A549 treated with CORT108297 at 1 μM for 4 hours (cell line): Measurements from ENCODE around the gene CSKMT. TPM values are rescaled to one million over a fixed set of nuclear protein-coding genes. Genes with fewer than 3 reads are reported as not detected.

Source experiments
- total RNA-seq: library from RNA; stranded (reverse); fragments of 200-300 nt; extraction: Qiagen RNA extraction; gene quantifications from 5 replicates; pipeline ENCODE4 v1.2.3, GENCODE V29; 2022

CSKMT gene, protein sequence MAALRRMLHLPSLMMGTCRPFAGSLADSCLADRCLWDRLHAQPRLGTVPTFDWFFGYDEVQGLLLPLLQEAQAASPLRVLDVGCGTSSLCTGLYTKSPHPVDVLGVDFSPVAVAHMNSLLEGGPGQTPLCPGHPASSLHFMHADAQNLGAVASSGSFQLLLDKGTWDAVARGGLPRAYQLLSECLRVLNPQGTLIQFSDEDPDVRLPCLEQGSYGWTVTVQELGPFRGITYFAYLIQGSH
- total RNA-seq: 10.5 to 19.1 TPM (median 16.3 TPM) in 5 replicates

DNA sequence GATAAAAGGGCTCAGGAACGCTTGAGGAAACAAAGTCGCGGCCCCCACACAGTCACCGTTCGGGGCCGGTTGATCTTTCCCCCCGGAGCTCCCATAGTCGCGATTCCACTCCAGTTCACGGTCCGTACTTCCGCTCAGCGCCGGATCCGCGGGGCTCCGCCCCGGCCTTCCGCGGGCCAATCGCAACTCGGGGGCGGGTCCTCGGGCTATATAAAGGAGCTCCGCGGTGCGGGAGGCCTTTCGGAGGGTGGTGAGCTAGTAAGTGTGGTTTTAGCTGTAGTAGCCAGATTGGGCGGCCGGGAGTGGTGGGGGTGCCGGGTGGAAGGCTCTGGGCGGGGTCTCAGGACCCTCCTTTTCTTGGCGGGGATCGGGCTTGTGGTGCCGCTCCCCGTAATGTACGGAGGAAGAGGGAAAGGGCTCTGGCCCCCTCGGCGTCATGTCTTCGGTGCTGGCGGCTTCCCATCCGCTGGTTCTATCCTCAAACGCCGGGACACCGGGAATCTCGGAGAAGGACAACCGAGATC is at the start of gene CSKMT, which contains the start of gene C11orf98:
Gene CSKMT, plus strand, starts transcription at position 238 of the 524 bp plus-strand sequence. CDS start 568 bp downstream, outside the sequence.
Gene C11orf98, minus strand, starts transcription at position 136 of the 524 bp plus-strand sequence. Its CDS starts 41 bp downstream, at position 95.

DNA sequence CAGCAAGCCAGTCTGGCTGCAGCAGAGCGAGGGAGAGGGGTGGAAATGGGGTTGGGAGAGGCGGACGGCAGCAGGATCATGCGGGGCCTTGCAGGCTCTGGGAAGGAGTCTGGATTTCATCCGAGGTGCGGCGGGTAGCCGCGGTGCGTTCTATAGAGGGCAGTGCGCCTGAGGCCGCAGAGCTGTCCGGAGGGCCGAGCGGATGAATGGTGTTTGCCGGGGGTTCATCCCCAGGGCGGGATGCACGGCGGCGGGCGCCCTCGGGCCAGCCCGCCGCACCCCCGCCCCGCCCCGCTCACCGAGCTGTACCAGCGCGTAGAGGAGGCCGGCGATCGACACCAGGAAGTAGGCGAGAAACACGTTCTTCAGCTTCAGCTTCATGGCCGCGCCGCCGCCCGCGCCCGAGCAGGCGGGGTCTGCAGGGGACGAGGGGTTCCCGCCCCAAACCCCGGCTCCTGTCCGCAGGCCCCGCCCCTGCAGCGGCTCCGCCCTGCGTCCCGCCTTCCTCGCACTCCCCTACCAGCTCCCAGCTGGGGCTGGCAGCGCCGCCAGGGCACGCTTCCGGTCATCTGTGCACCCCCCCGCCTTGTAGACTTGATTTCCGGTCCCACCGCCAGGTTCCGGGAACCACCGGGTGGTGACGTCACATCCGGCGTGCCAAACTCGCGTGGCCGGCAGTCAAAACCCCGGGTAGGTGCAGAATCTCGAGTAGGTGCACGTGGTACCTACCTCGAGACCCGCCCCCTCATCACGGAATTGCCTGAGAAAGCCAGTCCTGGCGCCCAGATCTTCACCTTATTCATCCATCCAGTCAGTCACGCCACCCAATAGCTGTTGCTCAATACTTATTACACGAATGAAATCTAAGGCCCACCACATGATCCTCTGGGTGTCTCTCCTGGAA is 43.3 kb upstream of the CSKMT start, which contains the start of gene B3GAT3:
Gene B3GAT3, minus strand, starts transcription at position 420 of the 904 bp plus-strand sequence. Its CDS starts 39 bp downstream, at position 381.

DNA sequence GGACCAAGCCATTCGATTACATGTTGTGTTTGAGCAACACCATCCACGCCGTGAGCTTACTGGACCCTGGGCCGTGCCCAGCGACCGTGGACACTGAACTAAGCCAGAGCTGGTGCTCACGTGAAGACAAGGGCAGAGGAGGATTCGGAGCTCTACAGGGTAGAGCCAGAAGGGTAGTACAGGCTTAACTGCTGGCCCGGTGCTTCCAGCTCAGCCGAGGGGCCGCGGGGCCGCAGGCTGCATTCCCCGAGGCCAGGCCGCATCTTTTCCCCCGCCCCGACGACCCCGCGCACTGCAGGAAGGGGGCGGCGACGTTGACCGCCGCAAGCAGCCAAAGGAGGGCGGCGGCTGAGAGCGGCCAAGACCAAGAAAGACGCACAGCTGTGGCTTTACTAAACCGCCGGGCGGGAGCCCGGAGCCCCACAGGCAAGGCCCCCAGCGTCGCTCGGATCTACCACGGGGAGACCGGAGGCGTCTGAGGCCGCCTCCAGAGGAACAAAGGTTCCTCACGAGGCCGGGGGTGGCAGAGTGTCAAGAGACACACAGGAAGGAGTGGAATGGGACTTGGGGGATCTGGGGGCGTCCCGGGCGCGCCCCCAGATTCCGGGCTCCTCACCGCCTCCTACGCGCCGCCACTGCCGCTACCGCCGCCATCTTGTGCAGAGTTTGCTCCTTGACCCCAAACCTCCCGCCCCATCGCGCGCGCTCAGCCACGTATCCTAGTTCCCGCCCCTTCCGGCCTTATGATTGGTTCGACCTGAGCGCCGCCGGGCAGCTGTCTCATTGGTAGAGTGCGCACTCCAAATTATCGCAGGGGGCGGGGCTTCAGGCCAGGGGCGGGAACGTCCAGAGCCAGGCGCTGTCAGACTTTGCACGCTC is 18.9 kb upstream of the CSKMT start, which contains the start of gene GANAB:
Gene GANAB, minus strand, starts transcription at position 668 of the 879 bp plus-strand sequence. Its CDS starts 14 bp downstream, at position 654.

GRCh38 chr11:62671608-62672389 is 6.7 kb downstream of the CSKMT start, which contains the start of the genes LBHD1 and UQCC3:
Gene LBHD1, minus strand, starts transcription at chr11:62672267. Its CDS starts 2,236 bp downstream, at chr11:62670031.
Gene UQCC3, plus strand, starts transcription at chr11:62671673. Its CDS starts 73 bp downstream, at chr11:62671746.

DNA sequence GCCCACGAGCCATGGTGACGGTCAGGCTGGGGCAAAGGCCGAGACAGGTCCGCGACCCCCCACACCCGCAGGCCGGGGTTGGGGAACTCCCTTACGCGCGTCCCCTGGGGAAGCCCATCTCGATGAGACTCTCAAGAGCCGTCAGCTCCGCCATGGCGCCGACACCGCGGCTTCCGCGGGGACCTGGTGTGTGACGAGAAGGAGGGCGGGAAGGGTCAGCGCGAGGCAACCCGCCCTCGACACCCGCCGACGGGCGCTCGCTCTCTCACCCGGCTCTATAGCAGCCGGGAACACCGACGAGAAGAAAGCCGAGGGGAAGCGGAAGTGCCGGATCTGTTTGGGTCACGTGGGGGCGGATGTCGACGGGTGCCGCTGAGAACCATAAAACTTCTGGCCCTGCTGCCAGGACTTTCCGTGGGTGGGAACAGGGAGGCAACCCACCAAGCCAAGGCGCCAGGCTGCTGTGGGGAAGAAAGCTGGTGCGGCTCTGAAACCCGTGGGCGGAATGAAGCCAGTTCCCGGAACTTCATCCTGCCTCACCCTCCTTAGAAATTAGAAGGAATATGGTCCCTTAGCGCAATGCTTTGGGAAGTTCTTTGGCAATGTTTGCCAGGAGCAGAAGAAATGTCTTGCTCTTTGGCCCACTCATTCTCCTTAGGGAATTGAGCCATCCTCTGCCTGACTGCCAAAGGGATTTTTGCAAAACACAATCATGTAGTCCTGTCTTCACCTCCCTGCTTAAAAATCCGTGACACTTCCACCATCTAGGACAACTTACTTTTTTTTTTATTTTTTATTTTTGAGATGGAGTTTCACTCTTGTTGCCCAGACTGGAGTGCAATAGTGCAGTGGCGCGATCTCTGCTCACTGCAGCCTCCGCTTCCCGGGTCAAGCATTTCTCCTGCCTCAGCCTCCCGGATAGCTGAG is 13.9 kb downstream of the CSKMT start, which contains the start of gene UBXN1:
Gene UBXN1, minus strand, starts transcription at position 304 of the 927 bp plus-strand sequence. Its CDS starts 150 bp downstream, at position 154.

GRCh38 chr11:62689421-62690183 is 24.5 kb downstream of the CSKMT start, which contains the start of gene LRRN4CL:
Gene LRRN4CL, minus strand, starts transcription at chr11:62689530. Its CDS starts 1,022 bp downstream, at chr11:62688508.

DNA sequence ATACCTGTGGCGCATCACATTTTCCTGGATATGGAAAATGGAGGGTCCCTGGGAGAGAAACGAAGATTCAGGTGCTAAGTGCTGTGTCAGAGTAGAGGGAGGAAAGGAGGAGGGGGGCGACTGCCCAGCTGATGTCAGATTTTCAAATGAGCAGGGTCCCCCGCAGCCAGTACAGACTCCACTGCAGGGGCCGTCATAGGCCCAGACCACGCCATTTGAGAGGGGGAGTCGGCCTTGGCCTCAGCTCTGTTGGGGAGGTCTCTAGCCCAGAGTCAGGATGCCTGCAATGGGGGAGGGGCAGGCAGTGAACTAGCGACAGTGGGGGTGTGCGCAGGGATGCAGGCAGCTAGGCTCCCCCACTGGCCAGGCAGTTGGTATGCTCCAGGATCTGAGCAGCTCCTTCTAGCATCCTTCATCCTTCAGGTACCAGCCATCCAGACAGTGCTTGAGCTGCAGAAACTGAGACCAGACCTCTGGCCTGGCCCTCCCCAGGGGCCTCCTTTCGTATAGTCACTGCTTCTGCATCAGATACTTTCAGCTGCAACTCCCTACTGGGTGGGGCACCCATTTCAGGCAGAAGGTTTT is 42.3 kb downstream of the CSKMT start, which contains the start of the genes BSCL2 and GNG3:
Gene BSCL2, minus strand, starts transcription at position 148 of the 585 bp plus-strand sequence. CDS start 229 bp downstream, outside the sequence.
Gene GNG3, plus strand, starts transcription at position 400 of the 585 bp plus-strand sequence. CDS start 620 bp downstream, outside the sequence.

Other genes starting within 250 kb of the CSKMT start
- 0.23 to 0.45 TPM in 2 of 5 replicates, not detected in the others for gene SCGB1A1, start 246.3 kb upstream of the CSKMT start, total RNA-seq
- 188 to 239 TPM (median 218 TPM) in 5 replicates for gene AHNAK, start 118.5 kb upstream of the CSKMT start, total RNA-seq
- 1,877 to 2,027 TPM (median 1,998 TPM) in 5 replicates for gene EEF1G, start 91.4 kb upstream of the CSKMT start, total RNA-seq
- 14.0 to 17.0 TPM (median 16.4 TPM) in 5 replicates for gene TUT1, start 73.8 kb upstream of the CSKMT start, total RNA-seq
- gene MTA2, start 63.4 kb upstream of the CSKMT start, total RNA-seq: 82.3 to 87.1 TPM (median 85.2 TPM) in 5 replicates
- gene EML3, start 52.5 kb upstream of the CSKMT start, total RNA-seq: 17.8 to 28.8 TPM (median 24.5 TPM) in 5 replicates
- gene ROM1, start 52.1 kb upstream of the CSKMT start, total RNA-seq: 3.3 to 5.0 TPM (median 3.6 TPM) in 5 replicates
- gene B3GAT3, start 43.3 kb upstream of the CSKMT start, total RNA-seq: 41.3 to 60.1 TPM (median 57.5 TPM) in 5 replicates
- gene GANAB, start 18.7 kb upstream of the CSKMT start, total RNA-seq: 238 to 279 TPM (median 270 TPM) in 5 replicates
- gene INTS5, start 12.0 kb upstream of the CSKMT start, total RNA-seq: 16.8 to 22.4 TPM (median 21.7 TPM) in 5 replicates
- gene C11orf98, start 102 bp upstream of the CSKMT start, total RNA-seq: 125 to 145 TPM (median 136 TPM) in 5 replicates
- gene UQCC3, start 6.4 kb downstream of the CSKMT start, total RNA-seq: 24.6 to 39.0 TPM (median 37.5 TPM) in 5 replicates
- 3.6 to 6.2 TPM (median 5.3 TPM) in 5 replicates for gene LBHD1, start 7.0 kb downstream of the CSKMT start, total RNA-seq
- 106 to 130 TPM (median 120 TPM) in 5 replicates for gene UBXN1, start 13.8 kb downstream of the CSKMT start, total RNA-seq
- 0.04 to 0.21 TPM (median 0.05 TPM) in 4 of 5 replicates, not detected in the other for gene LRRN4CL, start 24.2 kb downstream of the CSKMT start, total RNA-seq
- 60.0 to 87.1 TPM (median 74.6 TPM) in 5 replicates for gene BSCL2, start 42.1 kb downstream of the CSKMT start, total RNA-seq
- not detected in 5 replicates for gene GNG3, start 42.4 kb downstream of the CSKMT start, total RNA-seq
- gene HNRNPUL2, start 62.1 kb downstream of the CSKMT start, total RNA-seq: 37.2 to 44.0 TPM (median 41.2 TPM) in 5 replicates
- gene TTC9C, start 63.2 kb downstream of the CSKMT start, total RNA-seq: 28.7 to 36.6 TPM (median 32.6 TPM) in 5 replicates
- gene ZBTB3, start 88.8 kb downstream of the CSKMT start, total RNA-seq: 1.1 to 1.9 TPM (median 1.6 TPM) in 5 replicates
- 170 to 189 TPM (median 182 TPM) in 5 replicates for gene POLR2G, start 96.3 kb downstream of the CSKMT start, total RNA-seq
- gene TAF6L, start 106.1 kb downstream of the CSKMT start, total RNA-seq: 11.0 to 17.5 TPM (median 16.0 TPM) in 5 replicates
- gene TMEM179B, start 122.1 kb downstream of the CSKMT start, total RNA-seq: 67.4 to 99.6 TPM (median 90.7 TPM) in 5 replicates
- 18.0 to 32.7 TPM (median 32.4 TPM) in 5 replicates for gene TMEM223, start 126.7 kb downstream of the CSKMT start, total RNA-seq
- 45.8 to 57.7 TPM (median 52.5 TPM) in 5 replicates for gene NXF1, start 140.1 kb downstream of the CSKMT start, total RNA-seq
- 19.9 to 27.8 TPM (median 25.5 TPM) in 5 replicates for gene STX5, start 166.7 kb downstream of the CSKMT start, total RNA-seq
- not detected in 5 replicates for gene TEX54, start 167.5 kb downstream of the CSKMT start, total RNA-seq
- gene WDR74, start 174.3 kb downstream of the CSKMT start, total RNA-seq: 78.6 to 86.1 TPM (median 84.6 TPM) in 5 replicates
- gene SLC3A2, start 215.6 kb downstream of the CSKMT start, total RNA-seq: 904 to 1,141 TPM (median 1,030 TPM) in 5 replicates